Esophagus muscularis mucosa (tissue), 4 donors: ENCODE measurements around the gene RAB44. TPM values are rescaled to one million over a fixed set of nuclear protein-coding genes. Genes with fewer than 3 reads are reported as not detected.

Experiments used
- DNase-seq: peaks from one replicate; pipeline ENCODE4 v3.0.0-alpha.2; 2017; ENCODE audit errors: extremely low spot score
- H3K27ac ChIP-seq, 4 donors: fragments of 200-600 bp; sonication (generic); replicated peaks in 1 of 4; 1 replicate in 3 of 4; 2 replicates in 1 of 4; pipeline ENCODE4 v1.5.1; 2016 to 2019; ENCODE audit warnings: mild to moderate bottlenecking in 1 of 4
- H3K27me3 ChIP-seq, 4 donors: fragments of 200-600 bp; sonication (generic); one replicate each; pipeline versions ENCODE4 v1.5.1 to v1.6.0; 2016 to 2019
- H3K36me3 ChIP-seq, 4 donors: fragments of 200-600 bp; sonication (generic); one replicate each; pipeline ENCODE4 v1.5.1; 2016 to 2019
- H3K4me1 ChIP-seq, 4 donors: fragments of 200-600 bp; sonication (generic); one replicate each; pipeline ENCODE4 v1.5.1; 2016 to 2019
- H3K4me3 ChIP-seq, 4 donors: fragments of 200-600 bp; sonication (generic); 1 replicate in 2 of 4; 2 replicates in 2 of 4; pipeline ENCODE4 v1.5.1; 2016 to 2019; ENCODE audit warnings: mild to moderate bottlenecking in 4 of 4, moderate library complexity in 1 of 4
- H3K9me3 ChIP-seq, 4 donors: fragments of 200-600 bp; sonication (generic); 1 replicate in 3 of 4; 2 replicates in 1 of 4; pipeline ENCODE4 v1.5.1; 2016 to 2019
- CTCF ChIP-seq, 3 experiments: fragments of 200-600 bp in 2 of 3; fragments of 450-650 bp in 1 of 3; sonication (generic) in 2 of 3; IDR thresholded peaks; one replicate each; pipeline ENCODE4 v1.5.1; 2017 to 2019; ENCODE audit warnings: antibody characterized with exemption in 3 of 3, mild to moderate bottlenecking in 2 of 3, moderate library complexity in 1 of 3
- EP300 ChIP-seq: sonication (generic); formaldehyde crosslinking; IDR thresholded peaks from one replicate; pipeline ENCODE4 v1.6.1; 2017; ENCODE audit warnings: antibody characterized with exemption
- POLR2A ChIP-seq: fragments of 450-650 bp; IDR thresholded peaks from one replicate; pipeline ENCODE4 v1.6.1; 2017; ENCODE audit warnings: antibody characterized with exemption, moderate library complexity, mild to moderate bottlenecking, low read depth
- POLR2AphosphoS5 ChIP-seq, 2 donors: sonication (generic); formaldehyde crosslinking; IDR thresholded peaks; one replicate each; pipeline ENCODE4 v1.6.1; 2017; ENCODE audit warnings: antibody characterized with exemption in 2 of 2
- WGBS: methylation state at CpG from one replicate; pipeline ENCODE4 v1.1.5; 2018; 5-methylcytosine and 5-hydroxymethylcytosine counted together
- intact Hi-C: fragments of 100-400 bp; cut with DNase I; formaldehyde crosslinking; loops from one replicate; pipeline ENCODE4 v1.15.1; 2023
- total RNA-seq, 4 donors: library from RNA; depleted of rRNA; stranded (reverse); fragments of >200 nt; gene quantifications; one replicate each; pipeline versions ENCODE4 v1.1.0 to v1.2.1, GENCODE V29; 2016

Gene RAB44
- total RNA-seq, 4 donors from 2014 or later: 0.19 to 1.5 (median 0.94) TPM

- Histone ChIP-seq H3K27ac (no peak overlapping the region), H3K4me1 (peaks cover 7 to 8% (median 8%) of the 10 kb centered on the region in 4 donors), H3K27me3 (no peaks in the 10 kb centered on the region), H3K36me3 (no peaks in the 10 kb centered on the region), H3K9me3 (no peaks in the 10 kb centered on the region), H3K4me3 (no peak overlapping the region)
- no peak for DNase-seq
- TF ChIP-seq EP300: no peak
- TF ChIP-seq POLR2AphosphoS5 (IDR thresholded peaks at IDR 0.05): no peak
- no peak for TF ChIP-seq CTCF (IDR thresholded peaks at IDR 0.05)
- TF ChIP-seq POLR2A: no peak
- intact Hi-C loops: no loop called here
- 85% methylated on average over 2 of the region's 2 CpGs for WGBS
These were observed 2.2 kb upstream of the RAB44 start for GRCh38 chr6:36695414-36695813.

- no peak overlapping the region for H3K27ac ChIP-seq
- WGBS: 77% methylated on average over 6 of the region's 6 CpGs
- no peak for DNase-seq
- intact Hi-C loops: no loop called here
- H3K4me1 ChIP-seq: peaks cover 0 to 2% (median under 1%) of the 10 kb centered on the region in 4 donors
- H3K27me3 ChIP-seq: no peaks in the 10 kb centered on the region
- TF ChIP-seq POLR2A (no peak), POLR2AphosphoS5 (IDR thresholded peaks at IDR 0.05) (no peak), CTCF (IDR thresholded peaks at IDR 0.05) (no peak), EP300 (no peak)
- no peak overlapping the region for H3K4me3 ChIP-seq
- no peaks in the 10 kb centered on the region for H3K9me3 ChIP-seq
- no peaks in the 10 kb centered on the region for H3K36me3 ChIP-seq
These were observed 570 bp downstream of the RAB44 start for GRCh38 chr6:36698196-36698595.

GRCh38 chr6:36698871-36699271 lies 1.2 kb downstream of the RAB44 start:
- no peaks in the 10 kb centered on the region for H3K36me3 ChIP-seq
- no peak overlapping the region for H3K27ac ChIP-seq
- no peak overlapping the region for H3K4me3 ChIP-seq
- no peaks in the 10 kb centered on the region for H3K9me3 ChIP-seq
- TF ChIP-seq POLR2AphosphoS5 (IDR thresholded peaks at IDR 0.05) (no peak), POLR2A (no peak), CTCF (IDR thresholded peaks at IDR 0.05) (no peak), EP300 (no peak)
- no peak for DNase-seq
- intact Hi-C loops: no loop called here
- 91% methylated on average over 8 of the region's 8 CpGs for WGBS
- no peaks in the 10 kb centered on the region for H3K27me3 ChIP-seq
- H3K4me1 ChIP-seq: no peaks in the 10 kb centered on the region

GRCh38 chr6:36699348-36699747 lies 1.7 kb downstream of the RAB44 start:
- Histone ChIP-seq H3K4me1 (no peaks in the 10 kb centered on the region), H3K4me3 (no peak overlapping the region), H3K9me3 (no peaks in the 10 kb centered on the region), H3K27ac (no peak overlapping the region), H3K36me3 (no peaks in the 10 kb centered on the region), H3K27me3 (no peaks in the 10 kb centered on the region)
- 96% methylated on average over 5 of the region's 7 CpGs for WGBS
- intact Hi-C loops: no loop called here
- no peak for DNase-seq
- TF ChIP-seq EP300 (no peak), CTCF (IDR thresholded peaks at IDR 0.05) (no peak), POLR2AphosphoS5 (IDR thresholded peaks at IDR 0.05) (no peak), POLR2A (no peak)

- Histone ChIP-seq H3K27me3 (no peaks in the 10 kb centered on the region), H3K27ac (no peak overlapping the region), H3K9me3 (no peaks in the 10 kb centered on the region), H3K36me3 (no peaks in the 10 kb centered on the region), H3K4me3 (no peak overlapping the region), H3K4me1 (no peaks in the 10 kb centered on the region)
- intact Hi-C loops: no loop called here
- 84% methylated on average over 7 of the region's 7 CpGs for WGBS
- TF ChIP-seq POLR2AphosphoS5 (IDR thresholded peaks at IDR 0.05): no peak
- TF ChIP-seq CTCF (IDR thresholded peaks at IDR 0.05): no peak
- no peak for TF ChIP-seq POLR2A
- no peak for TF ChIP-seq EP300
- DNase-seq: no peak
These were observed 2.6 kb downstream of the RAB44 start for GRCh38 chr6:36700071-36700812.
